Measurements from ENCODE around the gene RREB1. TPM values are rescaled to one million over a fixed set of nuclear protein-coding genes. Genes with fewer than 3 reads are reported as not detected.
A peak's percentile ranks its signal among the peaks of the same experiment; 100 is the strongest.

The RREB1 gene
- polyA plus RNA-seq, 1 donor from 2014 or later: not detected

DNA sequence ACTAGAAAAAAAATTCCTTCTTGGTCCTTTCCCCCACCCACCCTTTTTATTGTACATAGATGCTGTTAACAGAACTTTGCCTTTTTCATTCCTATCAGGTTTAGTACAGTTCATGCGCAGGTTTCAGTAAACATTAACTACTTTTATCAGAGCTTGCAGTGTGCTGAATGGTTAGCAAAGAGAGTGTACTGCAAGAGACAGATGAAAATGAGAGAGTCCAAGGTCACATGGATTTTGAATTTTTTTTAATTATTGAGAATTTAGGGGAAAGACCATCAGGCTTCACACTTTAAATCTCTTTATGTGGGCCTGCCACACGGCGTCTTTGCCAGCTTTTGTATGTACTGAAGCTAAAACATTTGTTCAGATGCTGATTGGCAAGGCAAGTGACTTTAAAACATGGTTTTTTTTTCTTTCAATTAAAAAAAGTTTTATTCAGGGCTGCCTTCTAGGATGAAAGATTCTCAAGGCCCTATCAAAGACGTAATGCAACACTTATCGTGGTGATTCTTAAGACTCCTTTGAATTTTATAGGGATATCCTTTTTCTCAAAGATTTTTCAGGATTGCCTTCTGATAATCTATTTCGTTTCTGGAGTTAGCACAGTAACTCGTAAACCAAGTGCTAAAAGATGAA is 32.2 kb downstream of the RREB1 start:
- no peaks in the 10 kb centered on the region for H3K9me3 ChIP-seq (ENCODE audit: low read length)
- H3K9ac ChIP-seq (ENCODE audit: low read length): no peak overlapping the region
- H3K4me2 ChIP-seq (ENCODE audit: low read length): no peak overlapping the region
- no peaks in the 10 kb centered on the region for H3K9me2 ChIP-seq (ENCODE audit: insufficient read depth, low read length)
- no peak overlapping the region for H2AFZ ChIP-seq (ENCODE audit: low read depth, low read length)
- H3K27me3 ChIP-seq (ENCODE audit: insufficient read depth, low read depth, low read length): no peaks in the 10 kb centered on the region
- no peaks in the 10 kb centered on the region for H3K79me2 ChIP-seq (replicated peaks; ENCODE audit: insufficient read depth, low read length)
- no peaks in the 10 kb centered on the region for H3K36me3 ChIP-seq (ENCODE audit: insufficient read depth, low read length)
- no peak overlapping the region for H3K27ac ChIP-seq (ENCODE audit: low read length)
- H3F3A ChIP-seq (ENCODE audit: insufficient read depth, low read length, poor library complexity, severe bottlenecking): no peaks in the 10 kb centered on the region
- TF ChIP-seq EP300 (conservative IDR thresholded peaks at IDR 0.05; ENCODE audit: poor library complexity, severe bottlenecking) (no peak), TAF1 (IDR thresholded peaks at IDR 0.05; ENCODE audit: low read depth) (no peak), CTCF (IDR thresholded peaks at IDR 0.05; ENCODE audit: poor library complexity, severe bottlenecking) (no peak), POLR2AphosphoS5 (IDR thresholded peaks at IDR 0.05) (no peak), SMC3 (conservative IDR thresholded peaks at IDR 0.05; ENCODE audit: poor library complexity) (no peak)
- TF ChIP-seq, protein P1, sequence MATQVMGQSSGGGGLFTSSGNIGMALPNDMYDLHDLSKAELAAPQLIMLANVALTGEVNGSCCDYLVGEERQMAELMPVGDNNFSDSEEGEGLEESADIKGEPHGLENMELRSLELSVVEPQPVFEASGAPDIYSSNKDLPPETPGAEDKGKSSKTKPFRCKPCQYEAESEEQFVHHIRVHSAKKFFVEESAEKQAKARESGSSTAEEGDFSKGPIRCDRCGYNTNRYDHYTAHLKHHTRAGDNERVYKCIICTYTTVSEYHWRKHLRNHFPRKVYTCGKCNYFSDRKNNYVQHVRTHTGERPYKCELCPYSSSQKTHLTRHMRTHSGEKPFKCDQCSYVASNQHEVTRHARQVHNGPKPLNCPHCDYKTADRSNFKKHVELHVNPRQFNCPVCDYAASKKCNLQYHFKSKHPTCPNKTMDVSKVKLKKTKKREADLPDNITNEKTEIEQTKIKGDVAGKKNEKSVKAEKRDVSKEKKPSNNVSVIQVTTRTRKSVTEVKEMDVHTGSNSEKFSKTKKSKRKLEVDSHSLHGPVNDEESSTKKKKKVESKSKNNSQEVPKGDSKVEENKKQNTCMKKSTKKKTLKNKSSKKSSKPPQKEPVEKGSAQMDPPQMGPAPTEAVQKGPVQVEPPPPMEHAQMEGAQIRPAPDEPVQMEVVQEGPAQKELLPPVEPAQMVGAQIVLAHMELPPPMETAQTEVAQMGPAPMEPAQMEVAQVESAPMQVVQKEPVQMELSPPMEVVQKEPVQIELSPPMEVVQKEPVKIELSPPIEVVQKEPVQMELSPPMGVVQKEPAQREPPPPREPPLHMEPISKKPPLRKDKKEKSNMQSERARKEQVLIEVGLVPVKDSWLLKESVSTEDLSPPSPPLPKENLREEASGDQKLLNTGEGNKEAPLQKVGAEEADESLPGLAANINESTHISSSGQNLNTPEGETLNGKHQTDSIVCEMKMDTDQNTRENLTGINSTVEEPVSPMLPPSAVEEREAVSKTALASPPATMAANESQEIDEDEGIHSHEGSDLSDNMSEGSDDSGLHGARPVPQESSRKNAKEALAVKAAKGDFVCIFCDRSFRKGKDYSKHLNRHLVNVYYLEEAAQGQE (IDR thresholded peaks at IDR 0.05; ENCODE audit: borderline replicate concordance): no peak
- no peak overlapping the region for H3K4me3 ChIP-seq (ENCODE audit: low read length)
- no peaks in the 10 kb centered on the region for H4K20me1 ChIP-seq (ENCODE audit: insufficient read depth)

DNA sequence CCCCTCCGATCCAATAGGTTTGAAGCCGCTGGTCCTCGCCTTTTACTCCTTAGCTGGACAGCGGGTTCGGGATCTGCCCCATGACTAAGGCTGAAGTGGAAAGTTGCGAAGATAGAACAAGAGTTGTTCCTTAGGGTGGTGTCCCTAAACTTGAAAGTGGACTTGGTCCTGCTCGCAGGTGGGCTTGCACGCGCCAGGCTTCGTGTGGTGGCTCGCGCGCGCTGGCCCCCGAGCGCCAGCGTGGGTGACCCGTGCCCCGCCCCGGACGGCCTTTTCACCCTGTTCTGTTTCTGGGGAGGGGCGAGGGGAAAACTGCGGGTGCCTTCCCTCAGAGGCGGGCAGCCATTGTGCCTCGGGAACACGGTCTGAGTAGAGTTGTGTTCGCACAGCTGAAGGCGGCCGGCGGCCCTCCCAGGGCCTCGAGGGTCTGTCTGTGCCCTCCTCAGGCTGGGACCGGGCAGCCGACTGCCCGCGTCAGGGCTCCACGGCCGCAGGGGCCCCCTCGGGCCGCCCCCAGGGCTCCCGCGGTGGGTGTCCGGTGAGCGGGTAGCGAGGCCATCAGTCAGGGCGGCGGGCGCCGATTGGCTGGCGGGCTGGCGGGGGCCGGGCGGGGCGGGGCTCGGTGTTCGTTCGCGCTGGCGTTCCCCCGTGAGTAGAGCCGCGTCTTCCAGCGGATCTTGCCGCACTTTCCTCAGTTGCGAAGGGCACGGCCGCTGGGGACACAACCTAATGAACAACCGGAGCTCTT is 33.0 kb downstream of the RREB1 start:
- Histone ChIP-seq H3K79me2 (replicated peaks; ENCODE audit: insufficient read depth, low read length) (no peaks in the 10 kb centered on the region), H2AFZ (ENCODE audit: low read depth, low read length) (peak overlapping the region; percentile 24), H3K9me3 (ENCODE audit: low read length) (no peaks in the 10 kb centered on the region), H3K27me3 (ENCODE audit: insufficient read depth, low read depth, low read length) (no peaks in the 10 kb centered on the region), H3K9ac (ENCODE audit: low read length) (peak overlapping the region; percentile 52), H3K4me3 (ENCODE audit: low read length) (peak overlapping the region; percentile 74), H3K4me2 (ENCODE audit: low read length) (peak overlapping the region; percentile 54), H3F3A (ENCODE audit: insufficient read depth, low read length, poor library complexity, severe bottlenecking) (no peaks in the 10 kb centered on the region), H3K36me3 (ENCODE audit: insufficient read depth, low read length) (no peaks in the 10 kb centered on the region), H3K9me2 (ENCODE audit: insufficient read depth, low read length) (no peaks in the 10 kb centered on the region), H3K27ac (ENCODE audit: low read length) (no peak overlapping the region), H4K20me1 (ENCODE audit: insufficient read depth) (no peaks in the 10 kb centered on the region)
- no peak for TF ChIP-seq RAD21 (conservative IDR thresholded peaks at IDR 0.05)
- no peak for TF ChIP-seq EP300 (conservative IDR thresholded peaks at IDR 0.05; ENCODE audit: poor library complexity, severe bottlenecking)
- TF ChIP-seq TAF1 (IDR thresholded peaks at IDR 0.05; ENCODE audit: low read depth): peak; percentile 10
